DND-41 (cell line): ENCODE results near the gene ITM2C.

ENCODE experiments used
- CTCF ChIP-seq: IDR thresholded peaks from 2 replicates; pipeline ENCODE4 v1.5.1; 2012; ENCODE audit warnings: borderline replicate concordance, low read length, moderate library complexity, mild to moderate bottlenecking; ENCODE audit not compliant: poor library complexity, severe bottlenecking; ENCODE audit errors: extremely low read depth
- EZH2 ChIP-seq: IDR thresholded peaks from 3 replicates; pipeline ENCODE4 v1.6.1; 2012; ENCODE audit warnings: borderline replicate concordance, low read depth, mild to moderate bottlenecking, moderate library complexity, low read length, inconsistent platforms; ENCODE audit not compliant: severe bottlenecking

DNA sequence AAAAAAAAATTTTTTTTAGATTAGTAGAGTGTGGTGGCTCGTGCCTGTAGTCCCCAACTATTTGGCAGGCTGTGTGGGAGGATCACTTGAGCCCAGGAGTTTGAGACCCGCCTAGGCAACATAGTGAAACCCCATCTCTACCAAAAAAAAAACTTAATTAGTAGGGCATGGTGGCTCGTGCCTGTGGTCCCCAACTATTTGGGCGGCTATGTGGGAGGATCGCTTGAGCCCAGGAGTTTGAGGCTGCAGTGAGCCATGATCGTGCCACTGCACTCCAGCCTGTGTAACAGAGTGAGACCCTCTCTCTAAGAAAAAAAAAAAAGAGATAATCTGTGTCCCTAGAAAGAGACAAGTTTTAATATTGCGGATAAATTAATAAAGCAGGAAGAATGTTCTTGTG, 51.5 kb downstream of the ITM2C start:
- no peak for TF ChIP-seq CTCF
- TF ChIP-seq EZH2, result no peak
